Activated CD4-positive, alpha-beta T cell treated with anti-CD3 and anti-CD28 coated beads, Interleukin-2, amount 50 U/mL, for 16 hours (primary cell): ENCODE results near the gene TPRG1.

ENCODE experiments used
- DNase-seq: peaks from one replicate; pipeline ENCODE4 v3.0.0-alpha.2; 2020

Gene TPRG1

GRCh38 chr3:189233225-189233858, 61.6 kb downstream of the TPRG1 start:
- peak; percentile 47 for DNase-seq

DNA sequence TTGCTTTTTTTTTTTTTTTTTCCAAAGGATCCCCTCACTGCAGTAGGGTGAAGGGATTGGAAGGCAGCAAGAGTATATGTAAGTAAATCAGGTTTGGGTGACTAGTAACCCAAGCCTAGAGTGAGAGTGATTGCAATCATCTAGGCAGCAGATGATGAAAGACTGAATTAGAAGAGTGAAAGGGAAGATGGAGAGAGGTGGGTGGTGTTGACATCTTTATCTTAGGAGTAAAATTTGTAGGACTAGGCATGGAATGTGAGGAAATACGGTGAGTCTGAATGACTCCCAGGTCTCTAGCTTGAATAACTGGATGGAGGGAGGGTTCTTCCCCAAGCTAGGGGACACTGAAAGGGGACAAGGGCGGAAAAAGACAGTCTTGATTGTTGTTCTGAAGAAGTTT, 63.4 kb downstream of the TPRG1 start:
- DNase-seq = no peak

DNA sequence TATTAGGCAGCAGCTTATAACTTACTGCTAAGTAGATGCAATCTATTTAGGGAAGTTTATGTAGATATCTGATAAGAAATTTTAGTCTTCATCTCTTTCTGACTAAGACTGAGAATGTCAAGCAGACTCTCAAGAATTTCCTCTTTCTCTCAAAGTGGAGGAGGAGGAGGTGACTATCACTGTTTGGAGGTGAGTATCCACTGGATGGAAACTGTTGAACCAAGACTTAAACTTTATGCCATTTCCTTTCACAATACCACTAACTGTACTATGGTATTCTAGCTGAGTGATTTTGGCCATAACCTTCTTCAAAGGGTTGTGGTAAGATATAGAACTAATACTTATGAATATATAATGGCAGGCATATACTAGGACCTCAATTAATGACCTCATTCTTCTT, 64.6 kb downstream of the TPRG1 start:
- DNase-seq = peak; percentile 61

- DNase-seq = no peak
Observed at GRCh38 chr3:189237526-189237925, 65.8 kb downstream of the TPRG1 start.

GRCh38 chr3:189238071-189238470, 66.3 kb downstream of the TPRG1 start:
- DNase-seq = no peak

DNA sequence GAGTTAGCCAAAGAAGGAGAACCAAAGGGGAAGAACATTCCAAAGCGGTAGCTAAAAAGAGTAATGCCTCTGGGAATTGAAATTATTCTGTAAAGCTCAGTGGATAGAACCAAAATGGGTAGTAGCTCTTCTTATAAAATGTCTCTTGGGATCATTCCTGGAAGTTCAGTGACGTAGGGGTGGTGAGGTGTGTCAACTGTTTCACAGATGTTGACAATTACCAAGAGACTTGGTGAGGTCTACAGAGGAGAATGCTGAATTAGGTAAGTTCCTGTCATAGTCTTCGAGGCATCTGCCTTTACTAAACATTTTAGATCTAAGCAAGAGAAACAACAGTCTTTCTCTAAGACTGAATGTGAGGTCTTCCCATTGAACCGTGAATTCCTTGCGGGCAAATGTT, 67.8 kb downstream of the TPRG1 start:
- DNase-seq = no peak

GRCh38 chr3:189249987-189250386, 78.2 kb downstream of the TPRG1 start:
- no peak for DNase-seq

GRCh38 chr3:189258261-189258660, 86.5 kb downstream of the TPRG1 start:
- DNase-seq = no peak

DNA sequence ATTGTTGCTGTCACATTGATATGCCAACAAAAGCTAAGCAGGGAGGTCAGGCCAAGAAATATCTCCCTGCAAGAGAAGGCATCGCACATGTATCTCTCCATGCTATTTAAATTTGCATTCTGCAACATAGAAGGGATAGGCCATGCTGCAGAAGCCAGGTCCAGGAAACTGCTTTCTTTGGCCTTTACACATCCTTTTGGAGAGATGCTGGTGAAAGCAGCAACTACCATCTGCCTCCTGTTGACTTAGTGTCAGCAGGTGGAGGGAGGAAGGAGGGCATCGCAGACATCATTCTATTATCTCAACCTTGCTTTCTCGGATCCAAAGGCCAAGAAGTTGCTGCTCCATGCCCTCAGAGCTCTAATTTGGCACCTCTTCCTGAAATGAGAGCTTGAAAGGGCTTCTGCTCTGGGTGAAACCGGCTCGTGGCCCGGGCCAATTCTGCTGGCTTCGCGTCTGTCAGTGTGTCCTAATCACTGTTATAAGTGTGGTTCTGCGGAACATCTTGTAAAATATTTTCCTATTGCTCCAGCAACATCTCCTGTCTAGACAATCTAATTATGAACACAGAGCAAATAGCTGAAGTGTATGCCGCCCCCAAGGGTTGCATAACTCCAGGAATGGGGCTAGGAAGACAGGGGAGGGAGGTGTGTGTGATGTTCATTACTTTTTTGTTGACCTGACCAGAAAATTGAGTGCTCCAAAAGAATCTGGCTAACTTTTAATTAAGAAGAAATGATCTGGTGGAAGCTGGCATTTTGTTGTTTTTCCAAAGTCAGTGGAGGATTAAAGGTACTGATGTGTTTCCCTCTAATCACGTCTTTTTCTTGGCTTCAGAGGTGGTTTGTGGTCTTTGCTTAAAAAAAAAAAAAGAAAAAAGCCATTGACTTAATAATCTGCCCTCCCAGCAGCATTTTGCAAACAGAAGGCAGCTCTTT, 89.1 kb downstream of the TPRG1 start:
- no peak for DNase-seq

DNA sequence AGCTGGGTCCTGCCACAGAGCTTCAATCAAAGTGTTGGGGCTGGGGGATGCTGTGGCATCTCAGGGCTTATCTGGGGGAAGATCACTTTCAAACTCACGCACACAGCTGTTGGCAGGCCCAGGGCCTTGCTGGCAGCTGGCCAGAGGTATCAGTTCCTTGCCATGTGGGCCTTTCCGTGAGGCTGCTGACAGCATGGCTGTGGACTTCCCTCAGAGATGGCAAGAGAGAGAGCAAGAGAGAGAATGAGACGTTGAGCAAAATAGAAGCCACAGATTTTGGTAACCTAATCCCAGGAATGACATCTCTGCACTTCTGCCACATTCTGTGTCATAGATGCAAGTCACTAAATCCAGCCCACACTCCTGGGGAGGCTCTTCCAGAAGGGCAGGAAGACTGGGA, 91.0 kb downstream of the TPRG1 start:
- no peak for DNase-seq

DNA sequence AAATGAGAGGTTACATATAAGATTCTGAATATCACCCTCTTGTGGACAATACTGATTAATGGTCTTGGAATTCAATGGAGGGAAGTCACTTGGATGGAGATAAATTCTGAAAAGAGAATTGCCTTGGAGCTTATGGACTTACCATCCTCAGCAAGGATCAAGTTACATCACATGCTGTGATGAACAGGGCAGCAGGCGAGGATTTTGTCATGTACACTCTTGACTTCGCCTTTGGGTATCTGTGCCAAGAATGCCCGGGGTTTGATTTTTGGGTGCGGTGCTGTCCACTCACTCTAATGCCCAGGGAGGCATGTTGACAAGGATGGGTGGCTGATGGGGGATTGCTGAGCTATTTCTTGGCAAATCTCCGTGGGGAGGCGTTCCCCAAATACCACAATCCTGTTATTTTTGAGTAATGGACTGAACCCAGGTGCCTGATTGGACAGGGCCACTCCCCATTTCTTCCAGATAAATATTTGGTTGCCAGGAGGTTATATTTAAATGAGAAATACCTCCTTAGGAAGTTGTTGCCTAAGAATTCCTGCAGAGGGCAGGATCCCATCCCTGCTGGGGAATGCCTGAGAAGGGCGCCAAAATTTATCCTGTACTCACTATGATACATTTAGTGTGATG, 96.3 kb downstream of the TPRG1 start:
- no peak for DNase-seq

- DNase-seq = no peak
Observed at GRCh38 chr3:189269365-189269764, 97.6 kb downstream of the TPRG1 start.

GRCh38 chr3:189270248-189270832, 98.6 kb downstream of the TPRG1 start:
- DNase-seq = peak; percentile 66

DNA sequence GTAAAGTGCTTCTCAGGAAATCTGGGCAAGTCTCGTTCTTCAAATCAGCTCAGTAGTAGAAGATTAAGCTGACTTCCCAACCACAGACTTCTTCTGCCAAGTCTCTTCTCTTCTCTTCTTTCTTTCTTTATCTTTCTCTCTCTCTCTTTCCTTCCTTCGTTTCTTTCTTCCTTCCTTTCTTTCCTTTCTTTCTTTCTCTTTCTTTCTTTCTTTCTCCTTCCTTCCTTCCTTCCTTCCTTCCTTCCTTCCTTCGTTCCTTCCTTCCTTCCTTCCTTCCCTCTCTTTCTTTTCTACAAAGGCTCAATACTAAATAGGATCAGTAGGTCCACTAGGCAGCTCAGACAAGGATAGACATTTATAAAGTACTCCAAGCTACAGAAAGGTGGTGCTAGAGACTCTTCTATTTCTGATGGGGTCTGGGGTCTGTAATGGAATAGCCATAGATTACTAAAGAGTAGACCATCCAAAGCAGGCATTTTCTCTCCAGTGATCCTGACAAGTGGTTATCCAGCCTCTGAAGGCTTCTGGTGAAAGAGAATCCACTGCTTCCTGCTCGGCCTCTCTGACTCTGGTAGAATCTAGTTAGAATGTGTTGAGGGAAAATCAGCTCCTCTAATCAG, 100.8 kb downstream of the TPRG1 start:
- DNase-seq = peak; percentile 54

GRCh38 chr3:189273736-189274135, 102.0 kb downstream of the TPRG1 start:
- DNase-seq = no peak

DNA sequence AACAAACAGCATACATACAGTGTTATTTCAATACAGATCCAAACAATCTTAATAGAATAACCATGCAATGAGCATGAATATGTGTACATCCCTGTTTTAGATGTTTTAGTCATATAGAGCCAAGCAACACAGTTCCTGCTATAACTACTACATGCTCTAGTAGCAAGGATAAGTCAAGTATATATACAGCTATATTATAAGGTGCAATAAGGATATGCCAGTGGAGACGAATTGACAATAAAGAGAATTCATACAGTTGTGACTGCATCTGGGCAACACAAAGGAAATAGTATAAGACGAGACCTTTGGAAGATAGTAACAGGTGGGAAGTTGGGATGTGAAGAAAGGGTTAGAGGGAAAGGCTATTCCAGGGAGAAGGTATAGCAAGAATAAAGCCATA, 103.4 kb downstream of the TPRG1 start:
- no peak for DNase-seq

- no peak for DNase-seq
Observed at GRCh38 chr3:189275852-189276251, 104.1 kb downstream of the TPRG1 start.

DNA sequence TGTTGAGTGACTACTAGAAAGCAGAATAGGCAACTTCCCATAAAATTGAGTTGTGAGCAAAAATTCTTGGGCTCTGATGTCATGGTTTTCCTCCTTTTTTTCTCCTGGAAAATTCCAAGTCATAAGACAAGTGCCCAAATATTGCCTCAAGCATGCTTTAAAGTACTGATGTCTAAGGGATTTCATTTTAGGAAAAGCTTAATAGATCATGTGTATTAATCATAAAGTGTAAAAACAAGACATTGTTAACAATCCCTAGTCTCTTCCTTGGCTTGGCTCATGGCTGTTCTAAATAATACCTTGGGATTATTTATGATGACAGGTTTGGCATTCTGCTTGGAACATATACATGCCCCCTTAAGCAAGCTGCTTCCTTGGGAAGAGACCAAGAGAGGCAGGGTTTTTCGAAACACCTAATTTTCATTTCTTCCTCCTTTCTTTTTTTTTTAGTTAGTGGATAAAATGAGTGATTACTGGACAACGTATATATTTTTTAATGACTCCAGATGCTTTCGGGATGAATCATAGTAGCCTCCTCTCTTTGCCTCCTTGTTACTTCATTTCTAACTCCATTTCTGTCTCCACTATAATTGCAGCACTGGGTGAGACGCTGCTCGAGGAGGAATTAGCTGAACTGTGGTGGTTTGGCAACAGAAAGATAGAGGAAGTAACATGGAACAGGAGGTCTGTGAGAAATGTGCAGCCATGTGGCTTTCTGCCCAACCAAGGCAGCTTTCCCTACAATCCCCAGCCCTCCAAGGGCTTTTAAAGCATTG, 104.9 kb downstream of the TPRG1 start:
- peak; percentile 49 for DNase-seq

DNA sequence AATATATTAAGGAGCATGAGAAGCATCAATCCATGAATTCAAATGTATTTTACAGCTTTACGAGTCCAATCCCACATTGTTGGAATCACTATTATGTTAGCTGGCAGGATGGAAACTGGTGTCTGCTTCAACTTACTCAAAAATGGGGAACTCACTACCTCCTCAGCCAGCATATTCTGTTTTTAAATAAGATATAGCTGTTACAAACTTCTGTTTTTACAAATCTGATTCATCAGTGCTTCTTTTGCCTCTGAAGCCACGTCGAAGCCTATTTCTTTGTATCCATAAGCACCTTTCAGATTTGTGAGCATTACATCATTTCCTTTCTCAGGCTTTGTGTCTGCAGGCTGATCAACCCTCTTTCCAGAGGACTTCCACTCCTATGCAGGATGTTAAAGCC, 105.9 kb downstream of the TPRG1 start:
- DNase-seq = peak; percentile 80

DNA sequence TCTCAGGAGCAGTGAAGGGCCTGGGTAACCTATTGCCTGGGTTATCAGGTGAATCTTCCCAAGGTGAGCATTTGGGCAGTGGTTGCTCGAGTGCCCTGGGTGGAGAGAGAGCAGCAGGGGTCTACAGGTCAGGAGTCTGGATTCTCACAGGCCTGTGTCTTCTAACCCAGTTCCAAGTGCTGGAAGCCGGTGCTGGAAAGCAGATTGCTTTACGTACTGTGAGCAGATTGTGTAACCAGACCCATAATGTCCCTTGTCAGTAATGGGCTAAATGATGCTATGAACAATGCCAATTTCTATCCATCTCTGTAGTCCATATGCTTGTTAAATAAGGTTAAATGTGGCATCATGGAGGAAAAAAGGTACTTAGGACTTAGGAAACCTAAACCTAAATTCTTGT, 106.5 kb downstream of the TPRG1 start:
- DNase-seq = no peak

DNA sequence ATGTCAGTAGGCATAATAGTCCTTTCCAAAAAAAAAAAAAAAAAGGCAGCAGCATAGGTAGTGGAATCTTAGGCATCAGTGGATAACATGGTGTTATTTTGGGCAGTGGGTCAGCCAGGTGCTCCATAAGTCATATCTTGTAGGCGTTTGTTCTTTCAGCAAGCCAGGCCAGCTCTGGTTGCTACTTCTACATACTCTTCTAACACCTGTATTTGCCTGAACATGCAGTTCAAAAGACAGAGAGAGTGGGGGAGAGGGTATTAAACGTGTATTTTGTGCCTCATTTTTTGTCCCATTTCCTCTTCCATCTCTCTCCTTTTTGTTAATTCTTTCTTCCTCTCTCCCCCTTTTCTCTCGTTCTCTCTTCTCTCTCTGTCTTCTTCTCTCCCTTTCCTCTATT, 110.4 kb downstream of the TPRG1 start:
- DNase-seq = no peak

- DNase-seq = no peak
Observed at GRCh38 chr3:189282741-189283140, 111.0 kb downstream of the TPRG1 start.
